Stimulated activated CD4-positive, alpha-beta T cell treated with anti-CD3 and anti-CD28 coated beads, Interleukin-12 subunit alpha, Interleukin-12 subunit beta, amount 100 ng/mL, for 48 hours (primary cell): ENCODE data around the gene ANKRD35.
A peak's percentile ranks its signal among the peaks of the same experiment; 100 is the strongest.
"Not testable (repeated sequence)": the region's sequence is repeated elsewhere in the genome, so short reads cannot be mapped to it uniquely, and the experiment has no call there.

Experiments
- DNase-seq, 3 donors: peaks; one replicate each; pipeline ENCODE4 v3.0.0-alpha.2; 2020; ENCODE audit warnings: low read depth in 2 of 3, low spot score in 1 of 3

Gene ANKRD35, protein sequence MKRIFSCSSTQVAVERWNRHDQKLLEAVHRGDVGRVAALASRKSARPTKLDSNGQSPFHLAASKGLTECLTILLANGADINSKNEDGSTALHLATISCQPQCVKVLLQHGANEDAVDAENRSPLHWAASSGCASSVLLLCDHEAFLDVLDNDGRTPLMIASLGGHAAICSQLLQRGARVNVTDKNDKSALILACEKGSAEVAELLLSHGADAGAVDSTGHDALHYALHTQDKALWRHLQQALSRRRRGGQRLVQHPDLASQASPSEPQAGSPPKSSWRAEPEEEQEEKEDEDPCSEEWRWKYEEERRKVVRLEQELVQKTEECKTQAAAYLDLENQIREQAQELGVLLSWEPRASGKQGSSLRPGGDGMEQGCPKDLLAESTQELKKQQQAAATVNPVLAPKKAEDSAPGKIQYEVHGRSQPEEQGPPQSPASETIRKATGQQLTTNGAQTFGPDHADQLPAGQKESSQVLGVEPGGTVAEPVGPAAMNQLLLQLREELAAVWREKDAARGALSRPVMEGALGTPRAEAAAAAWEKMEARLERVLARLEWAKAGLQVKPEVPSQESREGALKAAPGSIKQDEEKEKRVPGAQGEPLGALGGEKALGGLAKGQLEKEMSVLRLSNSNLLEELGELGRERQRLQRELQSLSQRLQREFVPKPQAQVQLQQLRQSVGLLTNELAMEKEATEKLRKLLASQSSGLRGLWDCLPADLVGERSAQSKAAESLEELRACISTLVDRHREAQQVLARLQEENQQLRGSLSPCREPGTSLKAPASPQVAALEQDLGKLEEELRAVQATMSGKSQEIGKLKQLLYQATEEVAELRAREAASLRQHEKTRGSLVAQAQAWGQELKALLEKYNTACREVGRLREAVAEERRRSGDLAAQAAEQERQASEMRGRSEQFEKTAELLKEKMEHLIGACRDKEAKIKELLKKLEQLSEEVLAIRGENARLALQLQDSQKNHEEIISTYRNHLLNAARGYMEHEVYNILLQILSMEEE

DNA sequence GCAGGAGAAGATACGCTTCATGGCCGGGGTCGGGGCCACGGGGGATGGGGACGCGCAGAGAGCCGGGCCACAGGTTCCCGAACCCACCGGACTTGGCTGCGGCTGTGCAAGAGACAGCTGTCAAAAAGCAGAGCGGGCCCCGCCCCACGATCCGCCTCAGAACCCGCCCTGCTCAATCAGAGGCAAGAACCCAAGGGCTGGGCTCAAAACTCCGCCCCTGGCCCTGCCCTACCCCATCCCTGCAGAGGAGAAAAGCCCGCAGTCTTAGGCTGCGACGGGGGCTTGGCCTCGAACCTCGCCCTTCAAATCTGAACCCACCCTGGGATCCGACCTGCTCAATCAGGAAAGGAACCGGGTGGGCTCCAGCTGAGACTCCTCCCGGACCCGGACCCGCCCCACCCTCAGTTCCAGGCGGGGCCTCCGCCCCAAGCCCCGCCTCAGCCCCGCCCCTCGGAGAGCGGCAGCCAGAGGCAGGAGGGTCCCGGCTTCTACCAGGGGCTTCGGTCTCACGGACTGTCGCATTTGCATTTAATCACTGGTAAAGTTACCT is at the start of gene ANKRD35:
ANKRD35 (minus strand) TSS at position 129 of the 550 bp plus-strand sequence; CDS start at position 21, 108 bp downstream.
- peak; percentile 73 to 87 (median 82) for DNase-seq

DNA sequence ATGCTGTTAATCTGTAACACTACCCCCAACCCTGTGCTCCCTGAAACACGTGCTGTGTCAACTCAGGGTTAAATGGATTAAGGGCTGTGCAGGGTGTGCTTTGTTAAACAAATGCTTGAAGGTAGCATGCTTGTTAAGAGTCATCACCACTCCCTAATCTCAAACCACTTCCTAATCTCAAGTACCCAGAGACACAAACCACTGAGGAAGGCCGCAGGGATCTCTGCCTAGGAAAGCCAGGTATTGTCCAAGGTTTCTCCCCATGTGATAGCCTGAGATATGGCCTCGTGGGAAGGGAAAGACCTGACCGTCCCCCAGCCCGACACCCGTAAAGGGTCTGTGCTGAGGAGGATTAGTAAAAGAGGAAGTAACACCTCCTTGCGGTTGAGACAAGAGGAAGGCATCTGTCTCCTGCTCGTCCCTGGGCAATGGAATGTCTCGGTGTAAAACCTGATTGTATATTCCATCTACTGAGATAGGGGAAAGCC is 46.9 kb upstream of the ANKRD35 start:
- DNase-seq = not testable (repeated sequence)

DNA sequence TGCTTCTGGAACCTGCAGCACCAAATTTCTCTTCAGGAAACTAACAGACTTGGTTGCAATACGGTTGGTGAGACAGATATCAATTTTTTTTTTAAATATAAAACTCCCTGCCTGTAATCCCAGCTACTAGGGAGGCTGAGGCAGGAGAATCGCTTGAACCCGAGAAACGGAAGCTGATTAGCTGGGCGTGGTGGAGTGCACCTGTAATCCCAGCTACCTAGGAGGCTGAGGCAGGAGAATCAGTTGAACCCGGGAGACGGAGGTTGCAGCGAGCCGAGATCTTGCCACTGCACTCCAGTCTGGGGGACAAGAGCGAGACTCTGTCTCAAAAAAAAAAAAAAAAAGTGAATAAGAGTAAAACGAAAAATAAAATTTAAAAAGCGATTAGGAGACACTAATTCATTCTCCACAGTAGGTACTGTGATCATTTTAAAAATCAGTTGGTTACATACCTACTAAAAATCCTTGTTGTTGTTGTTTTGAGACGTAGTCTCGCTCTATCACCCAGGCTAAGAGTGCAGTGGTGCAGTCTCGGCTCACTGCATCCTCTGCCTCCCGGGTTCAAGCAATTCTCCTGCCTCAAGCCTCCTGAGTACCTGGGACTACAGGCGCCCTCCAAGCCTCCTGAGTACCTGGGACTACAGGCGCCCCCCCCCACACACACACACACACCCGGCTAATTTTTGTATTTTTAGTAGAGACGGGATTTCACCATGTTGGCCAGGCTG is 42.4 kb upstream of the ANKRD35 start:
- DNase-seq = no peak

DNA sequence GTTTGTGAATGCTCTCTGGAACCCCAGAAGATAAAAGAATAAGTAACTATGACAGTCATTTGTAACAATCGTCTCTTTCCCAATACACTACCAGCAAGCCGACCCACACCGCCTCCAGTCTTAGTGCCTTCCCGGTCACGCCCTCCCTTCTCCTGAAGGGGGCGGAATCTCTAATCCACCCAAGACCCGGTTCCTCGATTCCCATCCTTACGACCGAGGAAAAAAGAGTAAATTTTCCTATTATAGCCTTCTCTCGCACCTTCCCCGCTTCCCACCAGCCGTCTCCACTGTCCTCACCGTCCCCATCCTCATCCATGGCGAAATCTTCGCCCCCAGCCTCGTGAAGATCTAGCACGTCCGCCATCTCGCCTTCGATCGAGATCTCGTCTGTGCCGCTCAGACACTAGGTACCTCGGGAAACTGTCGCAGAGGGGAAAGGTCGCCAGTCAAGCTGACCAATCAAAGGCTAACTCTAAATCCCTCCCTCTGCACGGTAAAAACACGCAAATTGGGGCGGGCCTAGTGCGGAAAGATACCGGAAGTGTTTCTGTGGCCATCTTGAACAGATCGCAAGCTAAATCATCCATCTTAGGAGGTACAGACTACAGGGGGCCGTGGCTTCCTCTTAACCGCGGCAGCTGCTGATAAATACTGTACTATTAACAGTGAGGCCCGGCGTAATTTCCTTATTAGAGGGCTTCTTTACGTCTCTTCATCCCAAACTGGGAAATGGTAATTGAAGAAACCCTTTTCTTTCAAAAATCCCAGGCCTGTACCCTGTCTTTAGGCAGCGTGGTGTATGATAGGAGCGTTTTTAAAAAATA is 41.6 kb upstream of the ANKRD35 start, which contains the start of gene RBM8A:
RBM8A (minus strand) TSS at position 422 of the 824 bp plus-strand sequence; CDS start at position 364, 58 bp downstream.
- peak; percentile 86 to 94 (median 93) for DNase-seq

DNA sequence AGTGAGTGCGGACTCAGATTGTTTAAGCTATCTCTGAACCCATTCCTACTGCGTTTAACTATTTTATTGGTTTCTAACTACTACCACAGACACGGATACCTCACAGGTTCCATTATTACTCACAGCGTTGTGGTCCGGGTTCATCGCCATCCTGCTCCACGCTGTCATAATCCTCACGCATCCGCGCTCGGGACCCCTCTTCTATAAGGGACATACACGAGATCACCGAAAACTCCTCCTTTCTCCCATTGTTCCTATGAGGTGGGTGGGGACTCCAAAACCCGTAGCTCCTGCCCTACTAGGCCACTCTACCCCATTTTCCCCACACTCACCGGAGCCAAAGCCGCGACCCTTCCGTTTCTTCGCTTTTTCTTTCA is 41.0 kb upstream of the ANKRD35 start:
- DNase-seq = peak; percentile 45 to 50 (median 48)

DNA sequence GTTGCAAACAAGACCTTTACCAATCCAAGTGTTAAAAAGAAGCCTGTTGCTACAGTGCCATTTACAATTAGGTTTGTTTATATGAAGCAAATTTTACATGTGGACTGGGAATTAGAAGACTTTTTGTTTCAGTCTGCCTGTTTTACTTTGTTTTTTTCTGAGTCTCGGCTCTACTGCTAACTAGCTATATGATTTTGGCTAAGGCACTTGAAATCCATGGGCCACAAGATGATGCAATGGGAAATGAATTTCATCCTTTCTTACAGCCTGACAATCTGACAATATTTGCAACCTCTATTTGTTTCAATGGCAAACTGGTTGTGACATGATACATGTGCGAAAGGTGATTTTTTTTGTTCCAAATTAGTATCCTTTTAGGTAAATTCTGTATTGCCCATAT is 36.6 kb upstream of the ANKRD35 start:
- DNase-seq = no peak

DNA sequence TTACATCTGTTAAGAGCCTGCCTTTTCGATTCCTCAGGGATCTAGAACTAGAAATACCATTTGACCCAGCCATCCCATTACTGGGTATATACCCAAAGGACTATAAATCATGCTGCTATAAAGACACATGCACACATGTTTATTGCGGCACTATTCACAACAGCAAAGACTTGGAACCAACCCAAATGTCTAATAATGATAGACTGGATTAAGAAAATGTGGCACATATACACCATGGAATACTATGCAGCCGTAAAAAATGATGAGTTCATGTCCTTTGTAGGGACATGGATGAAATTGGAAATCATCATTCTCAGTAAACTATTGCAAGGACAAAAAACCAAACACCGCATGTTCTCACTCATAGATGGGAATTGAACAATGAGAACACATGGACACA is 34.6 kb upstream of the ANKRD35 start:
- DNase-seq = not testable (repeated sequence)

DNA sequence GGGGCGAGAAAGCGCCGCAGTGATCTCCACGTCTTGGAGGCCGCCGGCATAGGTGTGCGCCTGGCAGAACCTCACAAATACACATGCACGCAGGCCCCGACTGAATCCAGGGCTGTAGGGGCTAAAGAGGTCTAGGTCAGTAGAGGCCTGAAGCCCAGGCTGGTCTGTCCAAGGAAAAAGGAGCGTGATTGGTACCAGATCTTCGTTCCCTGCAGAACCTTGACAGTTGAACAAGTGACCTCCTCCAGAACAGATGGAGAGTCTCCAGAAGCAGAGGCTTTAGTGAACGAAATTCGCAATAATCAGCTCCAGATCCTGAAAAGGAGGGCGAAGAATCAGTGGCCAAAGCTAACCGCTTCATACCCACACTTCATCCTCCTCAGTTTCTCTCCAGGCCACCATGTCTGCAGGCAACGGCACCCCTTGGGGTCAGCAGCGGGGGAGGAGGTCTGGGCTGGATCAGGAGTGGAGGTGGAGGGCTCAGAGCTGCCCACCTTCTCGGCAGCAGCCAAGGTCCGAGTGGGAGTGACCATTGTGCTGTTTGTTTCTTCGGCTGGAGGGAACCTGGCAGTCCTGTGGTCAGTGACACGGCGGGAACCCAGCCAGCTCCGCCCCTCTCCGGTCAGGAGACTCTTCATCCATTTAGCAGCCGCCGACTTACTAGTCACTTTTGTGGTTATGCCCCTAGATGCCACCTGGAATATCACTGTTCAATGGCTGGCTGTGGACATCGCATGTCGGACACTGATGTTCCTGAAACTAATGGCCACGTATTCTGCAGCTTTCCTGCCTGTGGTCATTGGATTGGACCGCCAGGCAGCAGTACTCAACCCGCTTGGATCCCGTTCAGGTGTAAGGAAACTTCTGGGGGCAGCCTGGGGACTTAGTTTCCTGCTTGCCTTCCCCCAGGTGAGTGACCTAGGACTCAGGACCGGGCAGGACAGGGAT is 33.6 kb upstream of the ANKRD35 start:
- no peak for DNase-seq

DNA sequence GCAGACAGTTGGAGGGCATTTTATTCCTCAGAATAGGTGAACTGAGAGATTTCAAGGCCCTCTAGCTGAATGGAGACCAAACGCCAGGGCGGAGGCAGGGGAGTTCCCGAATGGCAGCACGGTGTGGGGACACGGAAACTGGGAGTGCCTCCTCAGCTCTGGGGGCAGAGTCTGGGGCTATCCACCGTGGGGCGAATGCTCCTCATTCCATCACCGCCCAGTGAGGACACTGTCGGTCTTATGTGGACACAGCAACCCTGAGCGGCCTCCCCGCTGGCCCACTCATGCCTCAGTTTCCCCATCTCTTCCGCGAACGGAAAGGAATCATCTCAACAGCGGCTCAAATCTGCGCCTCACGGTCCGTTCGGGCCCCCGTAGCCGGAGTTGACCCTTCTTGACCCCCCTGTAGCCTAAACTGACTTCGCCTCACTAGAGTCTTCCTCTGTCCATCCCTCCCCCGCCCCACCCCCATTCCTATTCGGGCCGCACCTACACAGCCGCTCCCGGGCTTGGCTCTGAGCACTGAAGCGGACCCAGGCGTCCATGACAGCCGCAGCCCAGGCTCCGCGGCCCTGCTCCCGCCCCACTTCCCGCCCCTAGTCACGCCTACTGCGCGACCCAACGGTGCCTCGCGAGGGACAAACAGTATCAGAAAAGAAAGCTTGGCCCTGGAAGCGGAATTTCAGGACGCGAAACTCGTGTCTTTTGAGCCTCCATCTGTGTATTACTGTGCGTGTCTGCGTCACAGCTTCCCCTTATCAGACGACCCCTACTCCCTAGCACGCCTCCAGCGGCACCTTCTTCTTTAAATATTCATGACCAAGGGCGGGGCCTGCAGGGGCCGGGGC is 32.7 kb upstream of the ANKRD35 start, which contains the start of gene PEX11B:
PEX11B (minus strand) TSS at position 574 of the 848 bp plus-strand sequence; CDS start at position 545, 29 bp downstream.
- DNase-seq = peak; percentile 83 to 91 (median 87)

DNA sequence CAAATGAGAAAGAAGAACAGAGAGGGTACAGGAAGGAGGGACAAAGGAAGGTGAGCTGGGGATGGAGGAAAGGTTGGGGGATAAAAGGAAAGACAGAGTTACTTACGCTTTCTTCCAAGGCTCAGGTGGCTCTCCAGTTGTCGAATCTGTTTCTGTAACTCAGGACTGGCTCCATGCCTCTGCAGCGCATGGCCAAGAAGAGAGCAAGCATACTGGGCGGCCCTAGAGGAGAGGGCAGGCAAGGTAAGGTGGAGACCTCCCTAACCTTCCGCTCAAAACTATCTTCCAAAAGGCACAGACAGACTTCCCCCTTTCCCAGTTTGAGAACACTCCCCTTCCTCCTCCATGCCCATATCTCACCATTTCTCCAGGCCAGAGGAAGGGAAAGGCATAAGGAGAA is 31.9 kb upstream of the ANKRD35 start:
- no peak for DNase-seq

DNA sequence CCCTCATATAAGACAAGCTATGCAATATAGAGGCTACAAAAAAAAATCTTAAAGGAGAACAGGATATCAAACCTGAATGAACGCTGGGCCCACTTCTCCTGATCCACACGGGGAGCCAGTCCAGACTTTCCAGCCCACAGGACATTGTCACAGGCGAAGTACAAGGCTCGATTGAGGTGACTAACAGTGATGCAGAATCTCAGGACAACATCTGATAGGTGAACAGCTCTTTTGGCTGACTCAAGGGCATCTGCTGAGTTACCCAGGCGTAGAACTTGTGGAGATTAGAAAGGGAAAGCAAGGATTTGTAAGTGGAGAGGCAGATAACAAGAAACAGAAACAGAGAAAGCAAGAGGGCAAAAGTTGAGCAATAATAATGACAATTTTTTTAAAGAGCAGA is 31.1 kb upstream of the ANKRD35 start:
- DNase-seq = no peak

DNA sequence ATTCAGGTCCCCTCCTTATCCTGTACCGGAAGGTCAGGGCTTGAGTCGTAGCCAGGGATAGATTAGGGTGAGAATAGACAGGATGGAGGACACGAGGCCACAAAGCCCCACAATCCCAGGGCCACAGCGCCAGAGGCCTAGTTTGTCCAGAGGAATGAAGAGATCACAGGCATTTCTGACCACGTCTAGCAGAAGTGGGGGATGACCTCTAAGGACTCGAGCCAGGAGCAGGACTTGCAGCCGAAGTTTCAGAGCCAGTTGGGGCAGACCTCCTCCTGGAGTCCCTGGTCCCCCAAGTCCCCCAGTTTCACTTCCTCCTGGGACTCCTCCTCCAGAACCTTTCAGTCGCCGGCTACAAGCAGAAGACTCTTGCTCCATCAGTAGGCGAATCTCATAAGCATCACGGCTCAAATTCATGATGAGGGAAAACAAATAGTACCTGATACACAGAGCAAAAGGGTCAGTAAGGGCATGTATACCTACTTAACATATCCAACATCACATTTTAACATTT is 26.5 kb upstream of the ANKRD35 start:
- DNase-seq = no peak

DNA sequence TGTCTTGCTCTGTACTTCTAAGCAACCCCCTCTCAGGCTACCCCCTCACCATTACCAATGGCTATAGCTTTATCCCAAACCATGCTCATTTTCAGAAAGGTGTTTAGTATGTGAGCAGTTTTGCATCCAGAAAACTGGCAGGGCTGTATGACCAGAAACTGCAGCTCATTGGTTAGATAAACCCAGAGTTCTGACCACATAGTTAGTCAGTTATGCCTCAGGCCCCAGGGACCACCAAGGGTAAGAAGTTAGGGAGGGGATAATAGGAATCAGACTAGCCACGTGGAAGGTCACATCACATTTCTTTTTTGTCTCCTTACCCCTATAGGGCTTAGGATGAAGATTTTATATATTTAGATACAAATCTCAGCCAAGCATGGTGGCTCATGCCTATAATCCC is 23.0 kb upstream of the ANKRD35 start:
- no peak for DNase-seq

DNA sequence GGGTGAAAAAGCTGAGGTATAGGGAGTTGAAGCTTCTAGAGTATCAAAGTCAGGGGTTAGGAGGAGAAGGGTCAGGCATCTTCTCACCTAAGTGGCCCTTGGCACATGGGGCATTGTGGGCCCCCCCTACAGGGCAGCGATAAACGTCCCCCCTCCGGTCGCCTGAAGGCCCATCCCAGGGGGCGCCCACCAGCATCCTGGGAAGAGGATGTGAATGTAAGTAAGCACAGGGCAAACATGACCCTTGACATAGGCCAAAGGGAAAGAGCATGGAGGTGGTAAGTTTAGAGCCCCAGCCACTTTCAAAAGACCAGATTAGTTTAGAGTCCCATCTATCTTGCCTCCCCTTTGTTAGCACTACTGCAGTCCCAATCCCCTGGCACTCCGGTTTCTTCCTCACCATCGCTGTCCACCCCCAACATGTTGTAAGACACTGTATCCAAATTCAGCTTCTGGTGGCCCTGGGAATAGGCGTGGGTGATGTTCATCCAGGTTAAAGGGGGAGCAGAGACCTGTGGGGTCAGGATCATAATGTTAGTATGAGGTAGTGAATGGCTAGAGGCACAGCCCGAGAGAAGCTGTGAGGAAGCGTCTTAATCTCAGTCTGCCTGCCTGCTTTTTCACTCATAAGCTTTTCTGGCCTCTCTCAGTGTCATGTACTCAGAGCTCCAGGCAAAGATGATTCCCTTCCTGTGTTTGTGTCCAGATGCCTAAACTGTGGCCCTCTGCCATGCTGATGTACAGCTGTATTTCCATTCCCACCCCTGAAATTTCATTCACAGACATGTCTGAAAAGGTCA is 21.5 kb upstream of the ANKRD35 start:
- no peak for DNase-seq

DNA sequence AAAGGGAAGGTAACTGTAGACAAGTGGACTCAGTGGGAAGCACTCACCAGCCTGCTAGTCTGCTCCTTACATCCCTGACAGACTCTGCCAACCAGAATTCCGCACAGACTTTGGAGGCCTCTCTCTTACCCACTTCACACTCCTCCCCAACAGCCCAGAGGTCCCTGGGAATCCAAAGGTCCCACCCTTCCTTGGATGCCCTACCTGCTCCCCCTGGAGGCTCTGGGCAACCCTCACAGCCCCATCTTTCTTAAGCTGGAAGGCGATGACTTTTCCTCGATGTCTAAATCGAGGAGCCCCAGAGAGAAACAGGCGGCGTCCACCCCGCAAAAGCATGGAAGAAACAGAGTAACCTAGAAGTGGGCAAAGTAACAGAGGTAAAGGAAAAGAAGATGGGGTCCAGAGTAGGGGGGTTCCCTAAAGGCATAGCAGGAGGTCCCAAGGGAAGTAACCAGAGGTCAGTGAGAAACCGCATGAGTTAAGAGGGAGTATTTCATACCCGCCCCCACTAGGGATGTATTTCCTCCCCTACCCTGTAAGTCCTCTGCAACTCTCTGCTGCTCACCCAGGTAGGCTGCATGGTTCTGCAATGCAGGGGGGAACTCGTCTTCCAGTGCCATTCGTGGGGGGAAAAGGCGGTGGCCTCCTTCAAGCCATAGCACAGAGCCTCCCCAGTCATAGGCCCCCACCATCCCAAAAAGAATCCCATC is 15.8 kb upstream of the ANKRD35 start:
- DNase-seq = no peak

DNA sequence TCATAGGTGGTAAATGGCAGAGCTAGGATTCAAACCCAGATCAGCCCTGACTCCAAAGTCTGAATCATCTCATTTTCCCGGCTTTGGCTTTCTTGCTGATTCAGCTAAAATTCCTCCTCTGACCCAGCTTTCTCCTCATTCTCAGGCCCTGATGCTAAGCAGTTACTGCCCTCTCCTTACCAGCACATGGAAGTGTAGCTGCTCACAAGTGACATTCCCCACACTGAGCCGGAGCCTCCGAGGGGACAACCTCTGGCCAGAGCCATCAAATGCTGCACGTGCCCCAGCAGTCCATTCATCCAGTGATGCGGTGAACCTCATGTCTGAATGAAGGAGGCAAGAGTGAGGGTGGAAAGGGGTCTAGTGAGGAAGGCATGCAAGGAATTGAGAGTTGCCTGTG is 13.1 kb upstream of the ANKRD35 start:
- no peak for DNase-seq
